Astrocyte of the spinal cord (primary cell): ENCODE data around the gene SOAT2.

Experiments
- DNase-seq: peaks from one replicate; pipeline ENCODE4 v3.0.0; 2011; ENCODE audit warnings: low read depth, low spot score
- H3K4me3 ChIP-seq: 2 replicates; pipeline ENCODE4 v1.5.1; 2011; ENCODE audit warnings: low read depth, mild to moderate bottlenecking, low read length, moderate library complexity
- in situ Hi-C: cut with HindIII; loops from 2 replicates; pipeline ENCODE4 v1.10.0; 2017; ENCODE audit warnings: low sequenced_read_pairs
- TF ChIP-seq, protein P1 (sequence below): IDR thresholded peaks from 2 replicates; pipeline ENCODE4 v1.5.1; 2012; ENCODE audit warnings: low read depth, mild to moderate bottlenecking, low read length, inconsistent platforms

The SOAT2 gene, protein sequence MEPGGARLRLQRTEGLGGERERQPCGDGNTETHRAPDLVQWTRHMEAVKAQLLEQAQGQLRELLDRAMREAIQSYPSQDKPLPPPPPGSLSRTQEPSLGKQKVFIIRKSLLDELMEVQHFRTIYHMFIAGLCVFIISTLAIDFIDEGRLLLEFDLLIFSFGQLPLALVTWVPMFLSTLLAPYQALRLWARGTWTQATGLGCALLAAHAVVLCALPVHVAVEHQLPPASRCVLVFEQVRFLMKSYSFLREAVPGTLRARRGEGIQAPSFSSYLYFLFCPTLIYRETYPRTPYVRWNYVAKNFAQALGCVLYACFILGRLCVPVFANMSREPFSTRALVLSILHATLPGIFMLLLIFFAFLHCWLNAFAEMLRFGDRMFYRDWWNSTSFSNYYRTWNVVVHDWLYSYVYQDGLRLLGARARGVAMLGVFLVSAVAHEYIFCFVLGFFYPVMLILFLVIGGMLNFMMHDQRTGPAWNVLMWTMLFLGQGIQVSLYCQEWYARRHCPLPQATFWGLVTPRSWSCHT

GRCh38 chr12:53102883-53103807, at the start of gene SOAT2:
TSS of gene SOAT2 (plus strand) at chr12:53103486. CDS start at chr12:53103578, 92 bp downstream.
- in situ Hi-C loops = no loop called here
- no peak within 1 kb of the TSS for H3K4me3 ChIP-seq
- DNase-seq = no peak
- TF ChIP-seq, protein P1, sequence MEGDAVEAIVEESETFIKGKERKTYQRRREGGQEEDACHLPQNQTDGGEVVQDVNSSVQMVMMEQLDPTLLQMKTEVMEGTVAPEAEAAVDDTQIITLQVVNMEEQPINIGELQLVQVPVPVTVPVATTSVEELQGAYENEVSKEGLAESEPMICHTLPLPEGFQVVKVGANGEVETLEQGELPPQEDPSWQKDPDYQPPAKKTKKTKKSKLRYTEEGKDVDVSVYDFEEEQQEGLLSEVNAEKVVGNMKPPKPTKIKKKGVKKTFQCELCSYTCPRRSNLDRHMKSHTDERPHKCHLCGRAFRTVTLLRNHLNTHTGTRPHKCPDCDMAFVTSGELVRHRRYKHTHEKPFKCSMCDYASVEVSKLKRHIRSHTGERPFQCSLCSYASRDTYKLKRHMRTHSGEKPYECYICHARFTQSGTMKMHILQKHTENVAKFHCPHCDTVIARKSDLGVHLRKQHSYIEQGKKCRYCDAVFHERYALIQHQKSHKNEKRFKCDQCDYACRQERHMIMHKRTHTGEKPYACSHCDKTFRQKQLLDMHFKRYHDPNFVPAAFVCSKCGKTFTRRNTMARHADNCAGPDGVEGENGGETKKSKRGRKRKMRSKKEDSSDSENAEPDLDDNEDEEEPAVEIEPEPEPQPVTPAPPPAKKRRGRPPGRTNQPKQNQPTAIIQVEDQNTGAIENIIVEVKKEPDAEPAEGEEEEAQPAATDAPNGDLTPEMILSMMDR = no peak

DNA sequence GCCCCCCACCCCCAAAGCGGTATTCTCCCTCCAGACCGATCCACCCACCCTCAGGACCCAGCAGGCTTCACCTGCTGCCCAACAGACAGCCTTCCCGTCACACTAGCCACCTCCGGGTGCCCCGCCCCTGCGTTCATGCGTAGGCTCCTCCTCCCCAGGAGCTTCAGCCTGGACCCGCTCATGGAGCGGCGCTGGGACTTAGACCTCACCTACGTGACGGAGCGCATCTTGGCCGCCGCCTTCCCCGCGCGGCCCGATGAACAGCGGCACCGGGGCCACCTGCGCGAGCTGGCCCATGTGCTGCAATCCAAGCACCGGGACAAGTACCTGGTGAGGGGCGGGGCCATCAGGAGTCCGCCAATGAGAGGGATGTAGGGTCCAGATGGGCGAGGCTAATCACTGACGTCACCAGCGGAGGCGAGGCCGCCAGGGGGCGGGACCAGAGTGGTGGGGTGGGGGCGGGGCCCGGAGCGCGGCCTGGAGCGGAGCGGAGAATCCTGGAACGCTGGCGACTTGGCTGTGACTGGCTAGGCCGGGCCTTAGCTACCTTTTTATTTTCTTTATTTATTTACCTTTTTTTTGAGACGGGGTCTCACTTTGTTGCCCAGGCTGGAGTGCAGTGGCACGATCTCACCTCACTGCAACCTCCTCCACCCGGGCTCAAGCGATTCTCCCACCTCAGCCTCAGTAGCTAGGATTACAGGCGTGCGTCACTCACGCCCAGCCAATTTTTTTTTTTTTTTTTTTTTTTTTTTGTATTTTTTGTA, 49.0 kb upstream of the SOAT2 start:
- peak; percentile 89 for DNase-seq
- peak overlapping the region; percentile 42 for H3K4me3 ChIP-seq
- TF ChIP-seq, protein P1 = no peak
- in situ Hi-C loops = no loop called here

DNA sequence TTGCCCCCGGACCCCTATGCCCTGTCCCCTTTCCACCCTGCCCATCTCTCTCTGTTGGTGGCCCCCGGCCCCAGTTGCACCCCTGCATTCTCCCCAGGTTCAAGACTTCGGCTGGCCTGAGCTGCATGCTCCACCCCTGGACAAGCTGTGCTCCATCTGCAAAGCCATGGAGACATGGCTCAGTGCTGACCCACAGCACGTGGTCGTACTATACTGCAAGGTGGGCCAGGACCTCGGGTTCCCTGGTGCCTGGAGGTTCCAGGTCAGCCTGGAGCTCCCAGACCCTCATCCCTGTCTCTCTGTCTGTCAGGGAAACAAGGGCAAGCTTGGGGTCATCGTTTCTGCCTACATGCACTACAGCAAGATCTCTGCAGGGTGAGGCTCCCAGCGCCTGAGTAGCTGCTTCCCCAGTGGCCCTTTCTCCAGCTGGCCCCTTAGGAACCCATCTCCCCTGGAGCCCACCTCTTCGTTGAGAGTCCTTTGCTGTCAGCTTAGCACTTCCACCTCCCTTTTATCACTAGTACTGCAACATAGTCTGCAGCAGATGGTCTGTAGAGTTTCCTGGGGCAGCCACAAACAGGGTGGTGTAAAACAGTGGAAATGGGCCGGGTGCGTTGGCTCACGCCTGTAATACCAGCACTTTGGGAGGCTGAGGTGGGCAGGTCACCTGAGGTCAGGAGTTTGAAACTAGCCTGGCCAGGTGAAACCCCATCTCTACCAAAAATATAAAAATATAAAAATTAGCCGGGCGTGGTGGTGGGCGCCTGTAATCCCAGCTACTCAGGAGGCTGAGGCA, 47.6 kb upstream of the SOAT2 start:
- no peak for DNase-seq
- in situ Hi-C loops = no loop called here
- TF ChIP-seq, protein P1 = no peak
- no peak overlapping the region for H3K4me3 ChIP-seq

- TF ChIP-seq, protein P1 = no peak
- DNase-seq = no peak
- in situ Hi-C loops = no loop called here
- no peak overlapping the region for H3K4me3 ChIP-seq
Observed at GRCh38 chr12:53056296-53056695, 47.0 kb upstream of the SOAT2 start.

DNA sequence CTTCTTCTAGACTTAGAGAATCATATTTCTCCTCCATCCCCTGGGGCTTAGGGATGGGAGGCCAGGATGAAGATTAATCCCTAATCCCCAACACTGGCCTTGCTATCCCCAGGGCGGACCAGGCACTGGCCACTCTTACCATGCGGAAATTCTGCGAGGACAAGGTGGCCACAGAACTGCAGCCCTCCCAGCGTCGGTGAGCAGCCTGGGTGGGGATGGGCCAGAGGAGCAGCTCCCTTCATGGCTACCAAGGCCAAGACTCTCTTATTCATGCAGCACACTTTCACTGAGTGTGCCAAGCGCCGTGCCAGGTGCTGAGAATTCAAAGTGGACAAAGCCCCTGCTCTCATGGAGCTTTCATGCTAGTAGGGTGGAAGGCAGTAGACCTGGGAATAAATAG, 46.4 kb upstream of the SOAT2 start:
- no peak for DNase-seq
- in situ Hi-C loops = no loop called here
- H3K4me3 ChIP-seq = no peak overlapping the region
- TF ChIP-seq, protein P1 = no peak
